GM18858 (cell line): ENCODE measurements around the gene PVALEF.

Source experiments
- ATAC-seq: cut with Tn5 transposase; IDR thresholded peaks from one replicate; pipeline ENCODE4 v1.9.1; 2021; ENCODE audit not compliant: unreplicated experiment

The PVALEF gene

GRCh38 chr17:81128338-81128737 lies 37.0 kb upstream of the PVALEF start:
- ATAC-seq = no peak

GRCh38 chr17:81128774-81129173 lies 36.5 kb upstream of the PVALEF start:
- ATAC-seq = no peak

- ATAC-seq = no peak
Observed at GRCh38 chr17:81129289-81129688, 36.0 kb upstream of the PVALEF start.

GRCh38 chr17:81129711-81130367 lies 35.5 kb upstream of the PVALEF start:
- ATAC-seq = no peak

- ATAC-seq = no peak
Observed at GRCh38 chr17:81130385-81131361, 34.6 kb upstream of the PVALEF start.

- ATAC-seq = no peak
Observed at GRCh38 chr17:81131486-81132196, 33.7 kb upstream of the PVALEF start.

GRCh38 chr17:81132197-81132540 lies 33.1 kb upstream of the PVALEF start:
- no peak for ATAC-seq

GRCh38 chr17:81132770-81133723 lies 32.3 kb upstream of the PVALEF start:
- no peak for ATAC-seq

- ATAC-seq = no peak
Observed at GRCh38 chr17:81134064-81134781, 31.1 kb upstream of the PVALEF start.

GRCh38 chr17:81135505-81136278 lies 29.6 kb upstream of the PVALEF start:
- no peak for ATAC-seq

GRCh38 chr17:81136366-81136765 lies 28.9 kb upstream of the PVALEF start:
- no peak for ATAC-seq

- ATAC-seq = no peak
Observed at GRCh38 chr17:81137248-81137647, 28.1 kb upstream of the PVALEF start.

- no peak for ATAC-seq
Observed at GRCh38 chr17:81138083-81138482, 27.2 kb upstream of the PVALEF start.

GRCh38 chr17:81138500-81138899 lies 26.8 kb upstream of the PVALEF start:
- ATAC-seq = no peak

- ATAC-seq = no peak
Observed at GRCh38 chr17:81139428-81139827, 25.9 kb upstream of the PVALEF start.

- no peak for ATAC-seq
Observed at GRCh38 chr17:81140018-81140417, 25.3 kb upstream of the PVALEF start.

GRCh38 chr17:81140695-81141094 lies 24.6 kb upstream of the PVALEF start:
- ATAC-seq = no peak

- ATAC-seq = no peak
Observed at GRCh38 chr17:81142301-81143199, 22.8 kb upstream of the PVALEF start.
